Stimulated activated CD8-positive, alpha-beta memory T cell treated with anti-CD3 and anti-CD28 coated beads, Interleukin-15, amount 100 ng/mL, for 1 hour (primary cell): ENCODE data around the gene CYRIA.

Experiments used
- DNase-seq: peaks from one replicate; pipeline ENCODE4 v3.0.0-alpha.2; 2020; ENCODE audit warnings: low read depth

The CYRIA gene

DNA sequence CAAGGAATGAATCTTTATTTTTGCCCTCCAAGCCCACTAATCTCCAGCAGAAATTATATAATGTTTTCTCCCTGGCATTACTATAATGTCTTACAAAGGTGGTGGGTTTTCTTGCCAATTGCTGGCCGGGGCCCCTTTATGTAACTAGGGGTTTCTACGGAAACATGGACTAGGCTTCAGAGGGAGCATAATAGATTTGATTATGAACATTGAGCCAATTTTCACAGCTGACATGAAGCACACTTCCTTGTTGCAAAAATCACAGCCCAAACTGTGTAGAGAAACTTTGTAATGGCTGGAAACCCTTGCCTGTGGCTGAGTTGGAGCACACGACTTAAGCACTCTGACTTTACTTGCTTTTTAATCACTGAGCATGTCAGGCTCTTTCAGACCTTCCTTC is 3.8 kb upstream of the CYRIA start:
- no peak for DNase-seq

DNA sequence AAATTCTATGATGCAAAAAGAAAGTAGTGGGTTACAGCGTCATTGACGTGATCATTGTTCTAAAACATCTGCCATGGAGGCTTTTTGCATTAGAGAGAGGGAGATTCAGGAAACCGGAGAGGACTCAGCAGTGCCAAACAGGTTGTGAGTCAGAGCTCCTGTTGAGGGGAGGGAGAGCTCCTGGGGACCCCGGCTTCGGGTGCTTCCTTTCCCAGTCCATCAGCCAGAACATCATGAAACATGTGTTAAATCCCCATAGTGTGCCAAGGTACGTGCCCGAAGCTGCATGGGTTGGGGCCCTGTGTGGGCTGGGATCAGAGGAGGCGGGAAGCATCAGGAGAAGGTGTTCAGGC is 791 bp upstream of the CYRIA start:
- DNase-seq, result no peak

DNA sequence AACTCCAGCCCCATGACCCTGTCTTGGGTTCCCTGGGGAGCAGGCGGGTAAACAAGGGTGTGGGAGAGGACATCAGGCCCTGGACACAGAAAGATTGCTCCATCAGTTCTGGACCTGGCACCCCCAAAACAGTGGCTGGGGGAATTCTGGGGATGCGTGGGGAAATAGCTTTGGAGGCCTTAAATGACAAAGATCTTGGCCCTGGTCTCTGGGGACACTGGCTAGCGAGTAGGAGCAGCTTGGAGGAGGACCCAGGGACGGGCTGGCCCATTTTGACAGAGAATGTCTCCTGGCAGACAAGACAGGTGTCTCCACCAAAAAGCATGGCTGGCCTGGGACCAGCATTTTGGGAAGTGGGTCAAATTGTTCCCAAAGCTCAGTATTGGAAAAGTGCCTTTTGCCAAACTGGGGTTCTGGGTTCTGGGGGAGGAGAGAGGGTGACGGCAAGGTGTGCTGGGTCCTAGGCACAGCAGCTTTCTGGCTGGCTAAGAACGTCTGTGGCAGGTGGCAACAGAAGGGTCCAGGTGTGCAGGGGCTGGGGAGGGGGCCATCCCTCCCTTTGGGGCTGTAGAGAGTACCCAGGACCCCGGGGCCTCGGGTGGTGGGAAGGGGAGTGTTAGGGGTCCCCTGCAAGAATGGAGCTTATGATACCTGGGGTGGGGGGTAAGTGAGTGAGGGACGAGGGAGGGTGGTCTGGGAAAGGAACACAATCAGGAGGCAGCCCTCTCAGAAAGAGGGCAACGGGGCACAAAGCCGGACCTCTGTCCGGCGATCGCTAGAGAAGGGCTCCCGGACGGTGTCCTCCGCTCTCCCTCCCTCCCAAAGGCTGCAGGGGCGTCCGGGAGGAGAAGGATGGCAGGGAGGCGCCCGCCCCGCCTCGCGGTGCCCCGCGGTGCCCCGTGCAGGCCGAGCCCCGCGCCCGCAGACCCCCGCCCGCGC is 556 bp downstream of the CYRIA start:
- no peak for DNase-seq

DNA sequence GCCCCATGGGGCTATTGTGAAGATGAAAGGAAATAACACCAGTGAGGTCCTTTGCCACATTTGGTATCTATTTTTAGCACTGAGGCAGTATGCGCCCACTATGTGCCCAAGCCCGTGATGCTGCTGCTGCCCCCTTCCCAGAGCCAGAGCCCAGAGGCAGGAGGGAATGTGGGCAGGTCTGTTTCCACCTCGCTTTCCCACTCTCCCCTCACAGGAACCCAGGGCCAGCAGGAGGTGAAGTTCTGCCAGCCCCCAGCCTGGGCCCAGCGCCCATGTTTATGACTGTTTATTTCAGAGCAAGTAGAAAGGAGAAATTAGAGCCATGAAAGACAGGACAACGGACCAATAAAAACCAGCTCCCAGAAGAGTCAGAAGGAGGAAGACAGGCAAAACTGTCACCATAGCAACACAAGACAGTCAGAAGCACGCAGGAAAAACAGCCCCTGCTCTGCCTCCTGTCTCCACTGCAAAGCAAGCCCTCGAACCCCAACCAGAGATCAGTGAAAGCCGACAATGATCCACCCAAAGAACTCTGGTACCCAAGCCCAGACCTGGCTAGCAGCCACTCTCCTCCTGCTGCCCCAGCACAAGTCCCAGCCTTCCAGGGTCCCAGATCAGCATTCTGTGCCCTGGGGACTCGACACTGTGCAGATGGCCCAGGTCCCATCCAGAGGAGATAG is 1.4 kb downstream of the CYRIA start:
- no peak for DNase-seq

DNA sequence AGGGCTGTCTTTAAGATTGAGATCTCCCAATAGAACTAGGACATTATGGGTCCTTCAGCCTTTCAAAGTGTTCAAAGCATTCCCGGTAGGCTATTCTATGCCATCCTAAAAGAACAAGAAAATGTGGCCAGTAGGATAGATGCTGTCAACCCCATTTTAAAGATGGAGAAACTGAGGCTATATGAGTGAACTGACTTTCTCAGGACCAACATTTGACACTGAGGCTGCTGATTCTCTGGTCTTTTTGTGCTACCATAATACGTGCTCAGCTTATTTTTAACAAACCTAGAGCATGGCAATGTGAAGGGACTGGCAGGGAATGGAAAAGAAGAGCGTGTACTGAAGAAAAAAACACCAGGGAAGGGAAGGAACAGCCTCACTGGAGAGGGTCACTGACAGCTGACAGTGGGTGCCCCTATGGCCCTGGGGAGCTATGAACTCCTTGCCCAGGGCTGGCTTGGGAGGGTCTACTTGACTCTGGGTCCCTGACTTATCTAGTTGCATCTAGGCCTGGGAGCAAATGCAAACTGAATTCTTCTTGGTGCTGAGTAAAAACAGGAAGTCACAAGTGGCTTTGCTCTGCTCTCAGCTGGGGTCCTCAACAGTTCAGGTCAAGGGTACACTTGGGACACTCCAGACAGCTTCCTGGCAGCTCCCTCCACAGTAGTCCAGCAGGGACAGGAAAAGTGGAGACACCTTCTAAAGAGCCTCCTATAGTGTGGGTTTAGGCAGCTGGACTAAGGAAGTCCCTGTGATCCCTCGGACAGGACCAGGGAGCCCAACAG is 2.3 kb downstream of the CYRIA start:
- DNase-seq, result no peak

DNA sequence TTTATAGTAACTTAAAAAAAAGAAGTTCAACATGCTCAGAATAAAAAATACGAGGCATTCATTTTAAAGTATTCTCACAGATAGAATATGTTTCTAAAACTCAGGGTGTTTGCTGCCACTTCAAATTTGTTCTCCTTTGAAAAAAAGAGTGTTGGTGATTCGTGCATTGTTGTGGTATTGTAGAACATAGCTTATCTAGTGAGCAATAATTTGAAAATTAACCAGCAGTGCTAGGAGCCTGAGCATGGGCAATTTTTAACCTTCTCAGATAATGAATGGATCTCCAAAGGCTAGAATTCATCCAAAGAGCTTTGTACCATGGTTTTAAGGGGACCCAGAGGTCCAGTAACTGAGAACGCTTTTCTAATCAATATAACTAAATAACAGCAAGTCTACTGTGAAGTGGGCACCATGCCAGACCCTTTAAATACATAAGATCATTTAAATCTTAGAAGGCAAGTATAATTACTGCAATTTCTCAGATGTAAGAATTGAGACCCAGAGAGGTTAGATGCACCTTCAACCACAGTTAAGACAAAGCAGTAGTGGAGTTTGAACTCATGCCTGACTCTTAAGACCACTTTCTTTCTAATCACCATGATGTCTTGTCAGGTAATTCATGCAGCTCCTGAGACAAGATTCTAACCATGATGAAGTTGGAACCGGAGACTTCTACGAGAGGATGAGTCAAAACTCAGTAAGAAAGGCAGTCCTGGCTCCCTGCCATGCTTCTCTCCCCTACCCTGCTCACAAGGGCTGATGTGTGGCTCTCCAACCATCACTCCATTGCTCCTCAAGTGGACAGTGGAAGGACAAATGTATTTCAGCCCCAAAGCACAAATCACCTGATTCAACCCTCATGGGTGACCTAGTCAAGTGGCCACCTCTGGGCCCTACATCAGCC is 3.4 kb downstream of the CYRIA start:
- no peak for DNase-seq

DNA sequence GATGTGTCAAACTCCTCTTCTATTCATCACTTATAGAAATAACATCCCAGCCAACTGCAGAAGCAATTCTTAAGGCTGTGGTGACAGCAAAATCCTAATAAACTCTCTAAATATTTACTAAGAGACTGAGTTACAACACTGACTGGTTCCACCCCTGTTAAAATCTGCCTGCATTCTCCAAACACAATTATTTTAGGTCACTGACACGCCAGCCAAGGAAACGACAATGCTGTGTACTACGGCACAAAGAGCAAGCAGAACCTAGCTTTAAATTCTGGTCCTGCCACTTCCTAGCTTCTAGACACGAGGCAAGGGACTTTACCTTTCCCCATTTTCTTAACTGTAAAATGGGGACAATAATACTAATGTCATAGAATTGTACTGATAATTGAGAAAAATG is 4.1 kb downstream of the CYRIA start:
- no peak for DNase-seq

DNA sequence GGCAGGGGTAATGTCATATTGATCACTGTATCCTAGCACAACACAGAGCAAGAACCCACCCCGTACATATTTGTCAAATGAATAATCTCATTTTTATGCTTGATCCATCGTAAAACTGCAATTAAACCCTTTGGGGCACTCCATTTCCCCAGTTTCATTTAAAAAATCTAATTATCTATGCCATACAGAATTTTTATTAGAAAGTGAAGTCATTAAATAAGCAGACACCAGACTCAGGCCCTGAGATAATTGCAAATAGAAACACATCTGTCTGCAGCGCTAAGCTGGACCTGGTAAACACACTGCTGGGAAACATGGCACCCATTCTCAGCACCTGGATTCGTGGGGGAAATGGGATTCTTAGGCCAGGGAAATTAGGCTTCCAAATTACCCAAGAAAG is 5.1 kb downstream of the CYRIA start:
- DNase-seq, result no peak

DNA sequence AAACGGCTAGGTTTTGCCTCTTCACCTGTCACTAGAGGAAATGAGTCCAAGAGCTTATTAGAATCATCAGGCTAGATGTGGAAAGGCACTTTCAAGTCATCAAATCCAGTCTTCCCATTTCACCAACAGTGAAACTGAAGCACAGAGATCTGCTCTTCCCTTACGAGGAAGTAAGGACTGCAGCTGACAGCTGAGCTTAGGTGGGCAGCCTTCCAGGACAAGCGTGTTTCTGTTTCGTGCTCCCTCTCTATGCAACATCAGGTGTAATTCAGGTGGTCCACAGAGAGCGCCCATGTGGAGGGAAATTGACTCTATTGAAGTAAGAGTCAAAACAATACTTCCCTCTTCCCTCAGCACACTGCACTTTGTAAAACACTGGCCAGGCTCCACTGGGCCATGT is 5.5 kb downstream of the CYRIA start:
- DNase-seq, result no peak

DNA sequence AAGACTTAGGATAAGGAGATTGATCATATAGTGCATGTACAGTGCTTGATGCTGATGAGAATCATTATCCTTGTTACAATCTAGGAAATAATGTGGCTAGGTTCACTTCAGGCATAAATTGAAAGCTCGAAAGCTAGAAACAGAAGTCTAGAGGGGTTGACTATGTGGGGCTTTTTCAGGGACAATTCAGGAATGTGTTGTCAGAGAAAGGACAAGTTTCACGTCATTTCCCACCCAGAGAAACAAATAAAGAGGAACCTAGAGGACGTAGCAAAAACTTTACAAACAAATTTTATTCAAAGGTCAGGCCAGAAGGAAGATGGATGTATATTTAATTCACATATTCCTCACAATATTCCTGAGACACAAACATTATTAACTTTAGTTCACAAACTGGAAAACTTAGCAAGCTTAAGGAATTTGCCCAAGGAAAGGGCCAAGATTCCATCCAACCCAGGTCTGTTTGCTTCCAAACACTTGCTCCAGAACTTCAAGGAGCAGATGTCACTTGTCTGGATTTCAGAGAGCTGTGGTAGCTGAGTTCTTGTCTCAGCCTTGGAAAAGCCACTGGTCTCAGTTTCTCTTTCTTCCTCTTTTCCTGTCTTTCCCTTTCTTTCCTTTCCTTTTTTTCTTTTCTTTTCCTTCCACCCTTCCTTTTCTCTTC is 7.4 kb downstream of the CYRIA start:
- no peak for DNase-seq

DNA sequence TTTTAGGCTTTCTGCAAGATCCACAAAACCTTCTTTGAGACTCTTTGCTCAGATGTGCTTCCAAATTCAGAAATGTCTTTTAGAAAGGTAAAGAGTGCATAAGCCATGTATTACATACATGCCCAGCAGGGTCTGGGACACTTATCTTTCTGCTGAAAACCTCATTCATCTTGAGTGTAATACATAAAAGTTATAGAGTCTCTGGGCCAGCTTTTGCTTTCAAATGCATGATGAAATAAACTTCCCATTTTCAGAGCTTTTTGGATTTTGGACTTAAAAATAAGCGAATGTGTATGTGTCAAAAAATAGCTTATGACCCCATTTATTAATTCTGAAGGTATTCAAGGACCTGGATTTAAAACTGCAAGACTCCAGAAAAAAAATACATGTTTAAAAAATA is 8.0 kb downstream of the CYRIA start:
- no peak for DNase-seq

DNA sequence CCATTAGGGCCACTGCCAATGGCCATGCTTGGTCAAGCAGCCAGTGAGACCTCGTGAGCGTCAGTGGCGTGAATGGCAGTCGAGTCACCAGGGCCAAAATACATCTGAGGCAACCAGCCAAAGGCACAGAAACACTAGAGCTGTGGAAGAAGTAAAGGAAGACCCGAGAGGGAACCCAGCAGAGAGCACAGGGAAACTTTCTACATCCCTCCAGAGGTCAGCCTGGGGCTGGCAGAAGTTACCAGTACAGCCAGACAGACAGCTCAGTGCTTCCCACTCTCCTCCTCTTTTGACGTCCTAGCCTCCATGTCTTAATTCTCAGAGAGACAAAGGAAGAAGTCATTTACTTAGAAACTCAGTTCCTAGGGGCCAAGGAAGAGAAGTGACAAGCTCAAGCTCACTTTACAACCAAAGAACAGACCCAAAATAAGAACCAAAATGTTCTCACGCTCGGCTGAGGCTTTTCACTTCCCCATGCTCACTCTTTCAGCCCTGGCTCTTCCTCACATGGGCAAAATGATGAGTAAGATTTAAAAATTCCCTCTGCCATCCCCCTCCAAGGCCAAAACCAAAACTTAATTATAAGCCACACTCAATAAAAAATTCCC is 8.7 kb downstream of the CYRIA start:
- no peak for DNase-seq

DNA sequence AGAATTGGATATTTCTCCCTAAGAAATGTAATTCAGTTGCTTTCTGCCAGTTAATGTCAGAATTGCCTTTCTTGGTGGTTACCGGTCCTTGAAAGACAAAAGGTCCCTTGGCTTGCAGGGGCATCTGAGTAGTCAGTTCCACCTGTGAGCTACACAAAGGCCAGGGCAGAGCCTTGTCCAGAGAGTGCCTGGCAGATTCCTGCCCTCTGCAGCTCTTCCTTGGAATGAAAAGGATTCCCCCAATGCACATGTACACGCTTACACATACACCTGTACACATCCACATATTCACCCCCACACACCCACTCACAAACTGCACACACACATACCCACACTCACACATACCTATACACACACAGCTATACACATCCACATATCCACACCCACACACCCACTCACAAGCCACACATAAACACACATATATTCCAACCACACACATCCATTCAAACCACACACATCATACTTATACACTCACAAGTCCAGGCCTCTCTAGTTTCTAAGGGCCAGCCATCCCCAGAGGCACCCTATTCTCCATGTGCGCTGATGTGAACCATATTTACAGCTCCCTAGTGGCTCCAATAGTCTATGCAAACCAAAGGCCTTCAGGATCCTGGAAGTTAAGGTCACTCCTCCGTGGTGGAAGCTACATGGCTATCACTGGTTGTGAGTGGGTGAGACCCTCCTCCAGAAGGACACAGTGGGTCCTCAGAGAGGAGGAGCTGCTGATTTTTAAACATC is 9.6 kb downstream of the CYRIA start:
- DNase-seq, result no peak

DNA sequence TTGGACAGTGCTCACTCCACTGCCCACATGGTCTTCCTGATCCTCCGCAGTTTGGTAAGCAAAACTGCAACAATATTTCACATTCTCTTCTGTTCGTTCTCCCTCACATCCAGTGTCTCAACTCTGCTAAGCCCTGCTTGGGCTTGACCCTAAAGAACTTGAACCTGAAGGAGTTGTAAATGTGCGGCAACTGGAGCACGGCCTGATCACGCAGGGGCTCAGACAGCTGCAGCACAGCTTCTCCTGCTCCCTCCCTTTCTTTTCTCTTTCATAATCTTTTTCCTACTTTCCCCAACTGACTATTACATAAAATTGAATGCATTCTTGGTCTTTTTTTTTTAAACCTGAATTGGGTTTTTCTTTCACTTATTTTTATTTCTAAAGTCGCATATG is 10.2 kb downstream of the CYRIA start:
- no peak for DNase-seq

DNA sequence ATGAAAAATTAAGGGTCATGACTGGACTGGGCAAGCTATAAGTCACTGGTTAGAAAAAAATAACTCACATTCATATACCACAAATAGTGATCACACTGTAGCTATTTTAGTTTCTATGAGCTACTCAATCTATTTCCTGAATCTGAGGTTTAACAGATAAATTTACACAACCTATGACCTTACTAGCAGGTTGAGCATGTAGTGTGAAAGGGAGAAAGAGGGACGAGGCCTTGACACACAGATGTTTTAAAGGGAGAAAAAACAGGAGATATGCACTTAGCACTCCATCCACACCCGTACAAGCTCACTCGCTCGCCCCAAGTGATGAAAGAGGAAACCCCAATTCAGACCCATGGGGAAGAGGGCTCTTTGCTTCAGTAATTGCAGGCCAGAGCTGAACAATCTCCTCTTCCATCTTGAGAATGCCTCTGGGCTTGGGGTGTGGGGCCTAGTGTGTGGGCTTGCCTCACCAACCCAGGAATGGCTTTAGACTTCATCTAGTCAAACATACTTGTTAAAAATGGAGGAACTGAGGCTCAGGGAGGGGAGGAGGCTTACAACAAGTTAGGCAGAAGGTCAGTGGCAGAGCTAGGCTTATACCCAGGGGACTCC is 10.7 kb downstream of the CYRIA start:
- no peak for DNase-seq

DNA sequence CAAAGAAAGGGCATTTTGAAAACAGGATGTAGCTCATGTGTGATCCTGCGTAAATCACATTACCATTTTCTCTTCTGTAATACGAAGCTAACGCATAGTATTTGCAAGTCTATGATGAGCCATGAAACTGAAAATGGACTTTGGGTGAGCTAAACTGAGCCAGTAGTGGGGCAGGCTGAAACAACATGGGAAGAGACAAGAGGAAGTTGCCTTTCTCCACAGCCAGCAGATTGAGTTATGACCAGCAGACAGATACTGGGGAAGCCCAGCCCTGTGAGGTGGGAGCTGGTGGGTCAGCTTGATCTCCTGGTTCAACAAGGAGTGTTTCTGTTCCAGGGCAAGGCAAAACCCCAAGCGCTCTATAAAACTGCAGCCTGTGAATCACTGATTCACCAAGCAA is 11.8 kb downstream of the CYRIA start:
- DNase-seq, result no peak

DNA sequence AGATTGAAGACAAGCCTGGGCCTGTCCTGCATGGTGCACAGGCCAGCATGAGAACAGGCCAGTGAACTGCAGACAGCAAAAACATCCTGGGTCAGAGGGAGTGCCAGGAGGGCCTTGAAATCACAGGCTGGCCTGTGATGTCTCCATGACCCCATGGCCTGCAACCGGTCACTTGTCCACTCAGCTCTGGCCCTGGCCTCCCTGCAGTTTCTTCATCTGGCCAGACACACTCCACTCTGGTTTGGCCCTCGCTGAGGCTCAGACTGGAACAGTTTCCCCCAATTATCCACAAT is 12.6 kb downstream of the CYRIA start:
- no peak for DNase-seq

DNA sequence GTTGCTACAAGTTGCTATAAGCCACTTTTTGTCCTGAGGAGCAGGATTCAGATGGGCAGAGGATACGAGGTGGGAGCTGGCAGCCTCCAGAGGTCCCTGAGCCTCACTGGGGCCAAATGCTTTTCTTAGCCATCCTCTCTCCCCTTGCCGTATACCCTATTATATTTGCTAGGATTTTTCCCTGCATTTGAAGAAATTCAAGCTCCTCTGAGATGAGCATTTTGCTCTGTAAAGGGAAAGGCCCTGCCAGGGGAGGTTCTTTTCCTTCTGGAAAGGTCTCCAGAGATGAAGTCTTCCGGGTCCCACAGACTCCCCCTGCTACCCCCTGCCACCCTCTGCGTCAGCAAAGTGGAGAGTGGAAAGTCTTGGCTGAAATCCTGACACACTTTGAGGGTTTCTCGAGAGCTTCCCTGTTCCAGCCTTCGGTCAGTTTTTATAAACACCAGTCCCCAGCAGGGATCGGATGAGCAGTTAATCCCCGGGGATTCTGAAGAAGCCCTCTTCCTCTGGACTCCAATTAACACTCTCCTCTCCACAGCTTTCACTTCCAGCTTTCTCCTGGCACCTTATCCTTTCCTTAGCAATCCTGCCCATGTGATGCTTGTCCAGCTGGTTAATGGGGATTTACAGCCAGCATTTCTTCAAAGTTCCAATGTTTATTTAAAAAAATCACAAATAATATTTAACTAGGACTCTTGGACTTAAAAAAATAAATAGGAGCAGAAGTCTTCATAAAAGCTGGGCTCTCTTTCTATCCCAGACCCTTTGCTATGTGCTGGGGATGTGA is 13.1 kb downstream of the CYRIA start:
- no peak for DNase-seq
